Transverse colon (tissue), 4 donors: ENCODE results near the gene LRP4.

Experiments
- CTCF ChIP-seq, 5 experiments: fragments of 200-600 bp in 3 of 5; fragments of 450-650 bp in 2 of 5; sonication (generic) in 3 of 5; IDR thresholded peaks; 1 replicate in 2 of 5; 2 replicates in 3 of 5; pipeline ENCODE4 v1.5.1; 2016 to 2017; ENCODE audit warnings: antibody characterized with exemption in 5 of 5, inconsistent platforms in 3 of 5, mild to moderate bottlenecking in 2 of 5, moderate library complexity in 1 of 5
- EP300 ChIP-seq: sonication (generic); formaldehyde crosslinking; IDR thresholded peaks from one replicate; pipeline ENCODE4 v1.6.1; 2017; ENCODE audit warnings: antibody characterized with exemption, low read depth
- POLR2A ChIP-seq: fragments of 450-650 bp; IDR thresholded peaks from one replicate; pipeline ENCODE4 v1.6.1; 2016; ENCODE audit warnings: antibody characterized with exemption, mild to moderate bottlenecking, moderate library complexity
- POLR2AphosphoS5 ChIP-seq, 3 donors: sonication (generic); formaldehyde crosslinking; IDR thresholded peaks; one replicate each; pipeline ENCODE4 v1.6.1; 2016; ENCODE audit warnings: antibody characterized with exemption in 3 of 3

- no peak for TF ChIP-seq CTCF (IDR thresholded peaks at IDR 0.05)
- no peak for TF ChIP-seq POLR2A
- no peak for TF ChIP-seq EP300
- TF ChIP-seq POLR2AphosphoS5 (IDR thresholded peaks at IDR 0.05): no peak
These were observed 3.4 kb downstream of the LRP4 start for GRCh38 chr11:46914910-46915309.
